Hepatocyte (in vitro differentiated cells): ENCODE measurements around the gene PAX6. TPM values are rescaled to one million over a fixed set of nuclear protein-coding genes. Genes with fewer than 3 reads are reported as not detected.

Experiments
- DNase-seq: peaks from one replicate; pipeline ENCODE4 v3.0.0-alpha.2; 2016; ENCODE audit warnings: low spot score
- H2AFZ ChIP-seq: fragments of 200-600 bp; sonication (generic); 2 replicates; pipeline ENCODE4 v1.6.0; 2016; ENCODE audit warnings: antibody characterized with exemption, mild to moderate bottlenecking
- H3K27ac ChIP-seq: fragments of 200-600 bp; sonication (generic); 2 replicates; pipeline ENCODE4 v1.5.1; 2016; ENCODE audit warnings: mild to moderate bottlenecking
- H3K27me3 ChIP-seq: fragments of 200-600 bp; sonication (generic); 2 replicates; pipeline ENCODE4 v1.6.1; 2016
- H3K36me3 ChIP-seq: fragments of 200-600 bp; sonication (generic); replicated peaks from 2 replicates; pipeline ENCODE4 v1.5.1; 2016; ENCODE audit warnings: low read depth; ENCODE audit not compliant: insufficient read depth
- H3K4me1 ChIP-seq: fragments of 200-600 bp; sonication (generic); 2 replicates; pipeline ENCODE4 v1.5.1; 2016; ENCODE audit warnings: mild to moderate bottlenecking, moderate library complexity; ENCODE audit not compliant: insufficient read depth
- H3K4me2 ChIP-seq: fragments of 200-600 bp; sonication (generic); 2 replicates; pipeline ENCODE4 v1.6.0; 2016
- H3K4me3 ChIP-seq: fragments of 200-600 bp; sonication (generic); 2 replicates; pipeline ENCODE4 v1.5.1; 2016; ENCODE audit warnings: mild to moderate bottlenecking
- H3K79me2 ChIP-seq: fragments of 200-600 bp; sonication (generic); 2 replicates; pipeline ENCODE4 v1.6.0; 2017; ENCODE audit warnings: mild to moderate bottlenecking
- H3K9me2 ChIP-seq: fragments of 200-600 bp; sonication (generic); replicated peaks from 2 replicates; pipeline ENCODE4 v1.6.0; 2017; ENCODE audit warnings: mild to moderate bottlenecking; ENCODE audit not compliant: insufficient read depth
- H3K9me3 ChIP-seq: fragments of 200-600 bp; sonication (generic); 2 replicates; pipeline ENCODE4 v1.5.1; 2016; ENCODE audit warnings: low read depth, mild to moderate bottlenecking
- H4K20me1 ChIP-seq: fragments of 200-600 bp; sonication (generic); 2 replicates; pipeline ENCODE4 v1.6.0; 2016; ENCODE audit warnings: mild to moderate bottlenecking; ENCODE audit not compliant: insufficient read depth, poor library complexity, severe bottlenecking
- CTCF ChIP-seq: fragments of 200-600 bp; sonication (generic); IDR thresholded peaks from 2 replicates; pipeline ENCODE4 v1.5.1; 2016; ENCODE audit warnings: antibody characterized with exemption, mild to moderate bottlenecking; ENCODE audit not compliant: poor library complexity
- EZH2 ChIP-seq: fragments of 200-600 bp; sonication (generic); IDR thresholded peaks from 2 replicates; pipeline ENCODE4 v1.6.1; 2016; ENCODE audit warnings: antibody characterized with exemption, mild to moderate bottlenecking, borderline replicate concordance
- EZH2phosphoT487 ChIP-seq: fragments of 200-600 bp; sonication (generic); IDR thresholded peaks from one replicate; pipeline ENCODE4 v1.6.1; 2018; ENCODE audit warnings: antibody characterized with exemption, mild to moderate bottlenecking, low read depth, moderate library complexity; ENCODE audit not compliant: unreplicated experiment, severe bottlenecking
- WGBS: methylation state at CpG from one replicate; pipeline ENCODE4 v1.1.6; 2016; ENCODE audit warnings: low lambda C conversion rate; ENCODE audit errors: missing lambda C conversion rate; 5-methylcytosine and 5-hydroxymethylcytosine counted together
- polyA plus RNA-seq: library from polyadenylated mRNA; unstranded; fragments of >200 nt; fragmentation: Nextera tagmentation; extraction: Ambion mirVana; gene quantifications from 2 replicates; pipeline ENCODE4 v1.2.1, GENCODE V29; 2016
- total RNA-seq: library from RNA; depleted of rRNA; stranded (reverse); fragments of >200 nt; gene quantifications from 2 replicates; pipeline ENCODE4 v1.2.3, GENCODE V29; 2014

The PAX6 gene
- total and polyA plus RNA-seq, 2 experiments from 2014 or later = 0.21 to 0.70 TPM

- H3K4me3 ChIP-seq = no peak overlapping the region
- H3K27me3 ChIP-seq = peaks cover 100% of the 10 kb centered on the region
- H3K36me3 ChIP-seq = no peaks in the 10 kb centered on the region
- H3K27ac ChIP-seq = no peak overlapping the region
- H3K79me2 ChIP-seq = no peaks in the 10 kb centered on the region
- peak overlapping the region; percentile 73 for H3K4me2 ChIP-seq
- H3K9me2 ChIP-seq = no peaks in the 10 kb centered on the region
- WGBS = 2% methylated on average over 46 of the region's 48 CpGs
- H3K4me1 ChIP-seq = peaks cover 38% of the 10 kb centered on the region
- H2AFZ ChIP-seq = peak overlapping the region; percentile 71
- no peaks in the 10 kb centered on the region for H4K20me1 ChIP-seq
- H3K9me3 ChIP-seq = no peaks in the 10 kb centered on the region
- DNase-seq = no peak
- TF ChIP-seq EZH2 (peak; percentile 99), CTCF (no peak), EZH2phosphoT487 (peak; percentile 63)
These were observed 6.0 kb upstream of the PAX6 start for GRCh38 chr11:31817054-31817620.

- no peaks in the 10 kb centered on the region for H4K20me1 ChIP-seq
- no peaks in the 10 kb centered on the region for H3K9me2 ChIP-seq
- no peak overlapping the region for H3K4me3 ChIP-seq
- peaks cover 41% of the 10 kb centered on the region for H3K4me1 ChIP-seq
- H3K79me2 ChIP-seq = no peaks in the 10 kb centered on the region
- H3K27me3 ChIP-seq = peaks cover 100% of the 10 kb centered on the region
- peak overlapping the region; percentile 73 for H3K4me2 ChIP-seq
- H3K27ac ChIP-seq = no peak overlapping the region
- DNase-seq = peak; percentile 40
- H2AFZ ChIP-seq = peak overlapping the region; percentile 71
- TF ChIP-seq CTCF = no peak
- TF ChIP-seq EZH2phosphoT487 = no peak
- TF ChIP-seq EZH2 = no peak
- no peaks in the 10 kb centered on the region for H3K9me3 ChIP-seq
- 2% methylated on average over 29 of the region's 40 CpGs for WGBS
- H3K36me3 ChIP-seq = no peaks in the 10 kb centered on the region
These were observed 5.4 kb upstream of the PAX6 start for GRCh38 chr11:31816468-31817053.

- H3K4me1 ChIP-seq = peaks cover 48% of the 10 kb centered on the region
- H3K4me3 ChIP-seq = no peak overlapping the region
- TF ChIP-seq EZH2phosphoT487 (peak; percentile 90), EZH2 (peak; percentile 91), CTCF (no peak)
These were observed 4.8 kb upstream of the PAX6 start for GRCh38 chr11:31815711-31816467.

More at GRCh38 chr11:31815711-31816467, 4.8 kb upstream of the PAX6 start:
- DNase-seq = no peak
- no peak overlapping the region for H3K27ac ChIP-seq
- H4K20me1 ChIP-seq = no peaks in the 10 kb centered on the region
- peak overlapping the region; percentile 33 for H2AFZ ChIP-seq
- peak overlapping the region; percentile 73 for H3K4me2 ChIP-seq
- H3K9me3 ChIP-seq = no peaks in the 10 kb centered on the region
- no peaks in the 10 kb centered on the region for H3K36me3 ChIP-seq
- H3K9me2 ChIP-seq = no peaks in the 10 kb centered on the region
- under 1% methylated on average over 55 of the region's 57 CpGs for WGBS
- no peaks in the 10 kb centered on the region for H3K79me2 ChIP-seq
- H3K27me3 ChIP-seq = peaks cover 100% of the 10 kb centered on the region
